AG09309 (cell line): ENCODE data around the gene MACROH2A2.

Experiments used
- DNase-seq: peaks from one replicate; pipeline ENCODE4 v3.0.0-alpha.2; 2010; ENCODE audit warnings: low read depth
- H3K4me3 ChIP-seq: 2 replicates; pipeline ENCODE4 v1.5.1; 2011; ENCODE audit warnings: mild to moderate bottlenecking, low read depth, low read length, moderate library complexity; ENCODE audit not compliant: control insufficient read depth
- CTCF ChIP-seq: IDR thresholded peaks from 2 replicates; pipeline ENCODE4 v1.5.1; 2011; ENCODE audit warnings: mild to moderate bottlenecking, low read depth, low read length, inconsistent platforms; ENCODE audit not compliant: insufficient read depth, control insufficient read depth; ENCODE audit errors: missing control alignments

Gene MACROH2A2

GRCh38 chr10:70130878-70131559, 78.4 kb downstream of the MACROH2A2 start:
- peak; percentile 58 for DNase-seq
- TF ChIP-seq CTCF = no peak
- H3K4me3 ChIP-seq = no peak overlapping the region

- TF ChIP-seq CTCF = no peak
- no peak for DNase-seq
- H3K4me3 ChIP-seq = peak overlapping the region; percentile 63; the same call in 1 of the 2 replicates
Measured at GRCh38 chr10:70131560-70131937, 78.9 kb downstream of the MACROH2A2 start.

GRCh38 chr10:70132098-70133029, 79.7 kb downstream of the MACROH2A2 start, which contains the start of gene AIFM2:
TSS of gene AIFM2 (minus strand) at chr10:70132825. CDS start at chr10:70124084, 8,741 bp downstream.
- TF ChIP-seq CTCF = no peak
- peak; percentile 14 for DNase-seq
- peak within 1 kb of the TSS; percentile 63 for H3K4me3 ChIP-seq

- TF ChIP-seq CTCF = no peak
- no peak for DNase-seq
- H3K4me3 ChIP-seq = no peak overlapping the region
Measured at GRCh38 chr10:70135046-70135445, 82.4 kb downstream of the MACROH2A2 start.

- no peak for TF ChIP-seq CTCF
- H3K4me3 ChIP-seq = no peak overlapping the region
- DNase-seq = no peak
Measured at GRCh38 chr10:70135684-70136083, 83.0 kb downstream of the MACROH2A2 start.

- no peak for DNase-seq
- no peak for TF ChIP-seq CTCF
- no peak overlapping the region for H3K4me3 ChIP-seq
Measured at GRCh38 chr10:70137135-70137534, 84.5 kb downstream of the MACROH2A2 start.
